ENCODE data around the gene ITM2C.
A peak's percentile ranks its signal among the peaks of the same experiment; 100 is the strongest.

ITM2C gene

GRCh38 chr2:230900336-230900995 lies 35.7 kb downstream of the ITM2C start:
- no peak for DNase-seq
- in situ Hi-C loops (cut with HindIII; ENCODE audit: low pct_ligation_motif_present, low pct_unique_long_range_greater_than_20kb, low sequenced_read_pairs) = no loop called here

GRCh38 chr2:230901006-230901405 lies 36.3 kb downstream of the ITM2C start:
- in situ Hi-C loops (cut with HindIII; ENCODE audit: low pct_ligation_motif_present, low pct_unique_long_range_greater_than_20kb, low sequenced_read_pairs) = no loop called here
- DNase-seq = no peak

GRCh38 chr2:230902180-230902899 lies 37.6 kb downstream of the ITM2C start:
- in situ Hi-C loops (cut with HindIII; ENCODE audit: low pct_ligation_motif_present, low pct_unique_long_range_greater_than_20kb, low sequenced_read_pairs) = no loop called here
- DNase-seq = peak; percentile 69

- DNase-seq = no peak
- in situ Hi-C loops (cut with HindIII; ENCODE audit: low pct_ligation_motif_present, low pct_unique_long_range_greater_than_20kb, low sequenced_read_pairs) = no loop called here
Observed at GRCh38 chr2:230903231-230904150, 38.7 kb downstream of the ITM2C start.

GRCh38 chr2:230904856-230905447 lies 40.2 kb downstream of the ITM2C start:
- DNase-seq = no peak
- in situ Hi-C loops (cut with HindIII; ENCODE audit: low pct_ligation_motif_present, low pct_unique_long_range_greater_than_20kb, low sequenced_read_pairs) = no loop called here

GRCh38 chr2:230905448-230906421 lies 41.0 kb downstream of the ITM2C start:
- in situ Hi-C loops (cut with HindIII; ENCODE audit: low pct_ligation_motif_present, low pct_unique_long_range_greater_than_20kb, low sequenced_read_pairs) = no loop called here
- no peak for DNase-seq

- in situ Hi-C loops (cut with HindIII; ENCODE audit: low pct_ligation_motif_present, low pct_unique_long_range_greater_than_20kb, low sequenced_read_pairs) = no loop called here
- DNase-seq = no peak
Observed at GRCh38 chr2:230906471-230907230, 41.9 kb downstream of the ITM2C start.

GRCh38 chr2:230907361-230908091 lies 42.8 kb downstream of the ITM2C start:
- DNase-seq = no peak
- in situ Hi-C loops (cut with HindIII; ENCODE audit: low pct_ligation_motif_present, low pct_unique_long_range_greater_than_20kb, low sequenced_read_pairs) = no loop called here

- in situ Hi-C loops (cut with HindIII; ENCODE audit: low pct_ligation_motif_present, low pct_unique_long_range_greater_than_20kb, low sequenced_read_pairs) = no loop called here
- no peak for DNase-seq
Observed at GRCh38 chr2:230908092-230908594, 43.4 kb downstream of the ITM2C start.

- in situ Hi-C loops (cut with HindIII; ENCODE audit: low pct_ligation_motif_present, low pct_unique_long_range_greater_than_20kb, low sequenced_read_pairs) = no loop called here
- DNase-seq = peak; percentile 83
Observed at GRCh38 chr2:230908595-230909191, 44.0 kb downstream of the ITM2C start.

- no peak for DNase-seq
- in situ Hi-C loops (cut with HindIII; ENCODE audit: low pct_ligation_motif_present, low pct_unique_long_range_greater_than_20kb, low sequenced_read_pairs) = no loop called here
Observed at GRCh38 chr2:230909841-230910545, 45.3 kb downstream of the ITM2C start.

- in situ Hi-C loops (cut with HindIII; ENCODE audit: low pct_ligation_motif_present, low pct_unique_long_range_greater_than_20kb, low sequenced_read_pairs) = no loop called here
- no peak for DNase-seq
Observed at GRCh38 chr2:230910546-230911177, 45.9 kb downstream of the ITM2C start.

- in situ Hi-C loops (cut with HindIII; ENCODE audit: low pct_ligation_motif_present, low pct_unique_long_range_greater_than_20kb, low sequenced_read_pairs) = no loop called here
- no peak for DNase-seq
Observed at GRCh38 chr2:230912046-230912445, 47.3 kb downstream of the ITM2C start.

- no peak for DNase-seq
- in situ Hi-C loops (cut with HindIII; ENCODE audit: low pct_ligation_motif_present, low pct_unique_long_range_greater_than_20kb, low sequenced_read_pairs) = no loop called here
Observed at GRCh38 chr2:230912724-230913123, 48.0 kb downstream of the ITM2C start.
